ENCODE data around the gene LEAP2.

DNA sequence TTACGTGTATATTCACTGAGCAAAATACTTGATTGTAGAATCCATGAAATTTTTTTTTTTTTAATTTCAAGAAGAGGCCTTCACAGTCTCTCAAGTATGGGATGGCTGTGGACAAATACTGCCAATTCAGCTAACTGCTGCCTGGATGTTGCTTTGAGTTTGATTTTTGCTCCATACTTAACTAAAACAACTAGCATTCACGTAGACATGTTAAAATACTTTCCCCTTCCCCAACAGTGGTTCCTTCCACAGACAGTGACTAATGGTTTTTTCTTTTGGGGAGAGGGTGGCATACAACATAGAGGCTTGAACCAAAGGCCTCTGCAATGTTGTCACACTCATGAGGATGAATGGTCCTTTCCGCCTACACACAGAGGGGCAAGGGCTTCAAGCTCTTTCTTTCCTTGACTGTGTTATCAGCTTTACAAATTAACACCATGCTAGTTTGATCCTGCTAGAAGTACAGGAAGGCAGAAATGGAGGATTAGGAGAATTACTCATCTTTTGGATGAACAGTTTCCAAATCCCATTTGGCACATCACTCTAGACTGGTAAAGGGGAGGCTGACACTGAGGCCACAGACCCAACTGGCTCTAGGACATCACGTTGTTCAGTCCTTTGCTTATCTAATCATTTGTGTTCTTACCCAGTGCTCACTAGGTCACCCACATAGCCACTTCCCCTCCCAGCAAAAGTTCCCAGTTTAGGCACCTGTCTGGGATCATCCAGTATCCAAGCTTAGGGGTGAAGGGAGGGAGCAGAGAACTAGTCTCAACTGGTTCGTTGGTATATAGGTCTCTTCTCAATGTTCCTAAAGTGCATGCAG lies 1.8 kb upstream of the LEAP2 start:
- TF ChIP-seq CEBPB (IDR thresholded peaks at IDR 0.05; ENCODE audit: low read depth, low read length) (no peak), TBP (IDR thresholded peaks at IDR 0.05; ENCODE audit: low read depth, low read length) (no peak), POLR2A (IDR thresholded peaks at IDR 0.05; ENCODE audit: control extremely low read depth in 1 of 2, low read depth in 2 of 2, low read length in 2 of 2) (no peak), RNF2 (IDR thresholded peaks at IDR 0.05; ENCODE audit: borderline replicate concordance, low read depth, low read length, missing control alignments, poor library complexity, severe bottlenecking) (no peak), HDAC2 (IDR thresholded peaks at IDR 0.05; ENCODE audit: borderline replicate concordance in 1 of 2, low read depth in 2 of 2, low read length in 2 of 2) (no peak), POLR2AphosphoS5 (IDR thresholded peaks at IDR 0.05; ENCODE audit: low read depth, low read length) (0 out of 2 replicates have a peak, but pooled peaks have one; percentile 22), HDAC6 (IDR thresholded peaks at IDR 0.05; ENCODE audit: low read depth, low read length) (no peak)

Measured in H1 (cell line).